ENCODE results near the gene LRMDA.

The LRMDA gene

DNA sequence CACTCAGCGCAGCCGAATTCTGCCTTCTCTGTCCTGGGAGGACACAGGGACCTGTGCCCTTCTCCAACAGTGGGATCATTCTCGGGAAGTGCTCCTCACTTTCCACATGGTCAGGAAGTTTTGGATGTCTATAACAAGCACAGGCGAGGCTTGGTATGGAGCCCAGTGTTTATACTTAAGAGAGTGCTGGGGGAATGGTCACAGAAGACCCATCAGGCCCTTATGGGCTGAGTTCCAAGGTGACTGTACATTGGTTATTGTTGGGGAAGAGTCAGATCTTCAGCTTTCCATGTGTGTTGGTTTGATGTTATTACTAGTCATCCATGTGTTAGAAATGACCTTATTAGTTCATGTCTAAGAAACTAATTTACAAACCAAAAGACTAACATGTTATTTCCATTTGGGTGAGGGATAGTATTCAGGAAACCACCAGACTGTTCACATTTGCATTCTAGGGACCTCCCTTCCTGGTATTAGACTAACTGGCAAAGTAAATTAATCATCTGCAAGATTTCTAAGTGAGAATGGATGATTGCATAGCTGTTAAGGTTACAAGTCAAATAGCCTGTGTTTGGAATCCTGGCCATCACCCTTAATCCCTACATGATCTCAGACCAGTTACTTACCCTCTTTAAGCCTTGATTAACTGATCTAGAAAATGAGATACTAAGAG, 834.2 kb downstream of the LRMDA start:
- DNase-seq (ENCODE audit: low read depth in 2 of 2), result no peak

DNA sequence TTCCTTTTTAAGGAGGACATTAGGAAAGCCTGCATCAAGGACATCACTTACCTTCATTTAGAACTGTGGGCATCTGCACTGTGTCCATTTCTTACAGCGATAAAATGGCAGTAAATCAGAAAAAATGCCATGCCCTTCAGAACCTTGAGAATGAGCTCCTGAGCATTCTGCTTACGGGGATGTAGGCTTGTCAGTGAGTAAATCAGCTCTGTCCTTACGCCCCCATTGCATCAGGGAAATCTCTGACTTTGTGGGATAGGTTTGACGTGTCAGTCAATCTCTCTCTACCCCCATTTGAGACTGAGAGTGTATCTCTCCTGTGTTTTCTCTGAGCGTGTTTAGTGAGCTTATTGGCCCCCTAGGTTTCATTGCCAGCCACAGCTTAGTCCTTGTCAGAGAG, 837.1 kb downstream of the LRMDA start:
- no peak for DNase-seq (ENCODE audit: low read depth in 2 of 2)

DNA sequence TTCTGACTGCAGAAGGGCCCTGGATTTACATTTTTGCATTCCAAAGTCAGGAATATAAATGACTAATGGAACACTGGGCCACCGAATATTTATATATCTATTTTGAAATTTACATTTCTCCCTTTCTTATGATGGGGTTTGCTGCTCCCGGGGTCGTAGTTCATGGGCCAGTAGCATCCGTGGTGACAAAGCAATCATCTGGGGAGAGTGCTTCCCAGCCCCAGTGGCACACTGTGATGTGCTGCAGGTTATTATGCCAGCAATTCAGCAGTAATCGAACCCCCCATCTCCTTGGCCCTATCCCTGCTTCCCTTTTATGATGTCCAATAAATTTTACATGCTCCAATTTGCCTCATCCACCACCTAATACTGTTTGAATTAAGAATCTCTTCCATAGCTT, 837.5 kb downstream of the LRMDA start:
- DNase-seq (ENCODE audit: low read depth in 2 of 2), result no peak

DNA sequence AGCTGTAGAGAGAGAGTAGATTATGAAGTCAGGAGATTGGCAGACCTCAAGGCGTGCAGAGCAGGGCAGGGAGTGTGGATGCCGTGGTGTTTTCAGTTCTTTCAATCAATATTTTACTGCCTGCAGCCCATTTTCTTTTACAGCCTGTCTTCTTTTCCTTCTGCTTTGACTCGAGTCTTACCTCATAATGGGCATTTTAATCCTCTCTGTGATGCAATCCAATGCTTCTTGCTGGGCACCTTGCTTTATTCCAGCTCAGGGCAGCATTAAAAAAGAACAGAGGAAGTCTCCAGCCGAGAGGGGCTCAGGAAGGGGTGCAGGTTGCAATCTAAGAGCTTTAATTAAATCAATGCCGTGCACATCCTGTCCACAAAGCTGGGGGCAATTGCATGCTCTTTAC, 839.0 kb downstream of the LRMDA start:
- DNase-seq (ENCODE audit: low read depth in 2 of 2), result no peak

DNA sequence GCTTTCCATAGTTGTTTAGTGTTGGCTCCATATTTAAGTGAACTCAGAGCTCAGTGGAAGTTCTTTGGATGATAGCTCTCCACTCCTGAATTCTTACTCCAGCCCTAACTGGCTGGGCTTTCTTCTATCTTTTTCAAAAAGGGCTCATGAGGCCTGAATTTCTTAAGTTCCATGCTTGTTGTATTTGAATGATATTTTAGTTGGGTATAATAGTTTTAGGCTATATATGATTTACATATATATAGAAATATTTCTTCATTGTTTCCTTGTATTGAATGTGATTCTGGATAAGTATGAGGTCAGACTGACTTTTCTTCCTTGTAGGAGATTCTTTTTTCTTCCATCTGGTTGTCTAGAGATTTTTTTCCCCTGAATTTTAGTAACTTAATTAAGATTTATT, 843.5 kb downstream of the LRMDA start:
- DNase-seq (ENCODE audit: low read depth in 2 of 2), result no peak

- DNase-seq (ENCODE audit: low read depth in 2 of 2), result no peak
Measured at GRCh38 chr10:76278811-76279460, 847.5 kb downstream of the LRMDA start.

GRCh38 chr10:76281659-76282058, 850.2 kb downstream of the LRMDA start:
- no peak for DNase-seq (ENCODE audit: low read depth in 2 of 2)

GRCh38 chr10:76282061-76283025, 850.9 kb downstream of the LRMDA start:
- no peak for DNase-seq (ENCODE audit: low read depth in 2 of 2)

- no peak for DNase-seq (ENCODE audit: low read depth in 2 of 2)
Measured at GRCh38 chr10:76284351-76284750, 852.9 kb downstream of the LRMDA start.

- no peak for DNase-seq (ENCODE audit: low read depth in 2 of 2)
Measured at GRCh38 chr10:76285012-76285411, 853.6 kb downstream of the LRMDA start.

DNA sequence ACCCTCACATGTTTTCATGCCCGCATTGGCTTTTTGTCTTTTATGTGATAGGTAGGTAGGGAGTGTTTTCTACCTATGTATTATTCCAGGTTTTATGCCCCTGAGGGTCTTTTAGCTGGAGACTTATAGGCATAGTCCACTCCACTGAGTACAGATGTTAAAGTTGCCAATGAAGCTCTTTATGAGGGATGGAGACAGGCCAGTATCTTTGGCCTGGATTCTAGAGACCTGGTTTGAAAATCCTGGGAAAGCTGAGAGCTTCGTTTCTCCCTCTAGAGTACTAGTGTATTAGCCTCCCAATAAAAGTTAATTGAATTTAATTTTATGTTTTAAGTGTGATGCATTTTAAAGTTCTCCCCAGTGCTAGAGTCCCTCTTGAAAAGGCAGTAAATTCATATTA, 854.1 kb downstream of the LRMDA start:
- DNase-seq (ENCODE audit: low read depth in 2 of 2), result no peak

- DNase-seq (ENCODE audit: low read depth in 2 of 2), result no peak
Measured at GRCh38 chr10:76286536-76286935, 855.1 kb downstream of the LRMDA start.

DNA sequence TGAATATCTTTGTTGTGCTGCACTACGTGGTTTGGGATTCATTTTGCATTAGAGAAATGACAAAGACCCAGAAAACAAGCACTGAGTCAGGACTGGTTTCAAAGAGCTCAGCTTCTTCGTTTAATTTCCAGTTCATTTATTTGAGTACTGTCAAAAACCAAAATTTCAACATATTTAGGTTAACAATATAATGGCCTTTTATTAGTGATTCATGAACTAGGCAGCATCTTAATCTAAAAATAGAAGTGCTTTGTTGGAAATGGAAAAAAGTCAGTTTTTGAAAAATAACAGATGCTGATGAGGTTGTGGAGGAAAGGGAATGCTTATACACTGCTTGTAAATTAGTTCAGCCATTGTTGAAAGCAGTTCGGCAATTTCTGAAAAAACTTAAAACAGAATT, 856.4 kb downstream of the LRMDA start:
- DNase-seq (ENCODE audit: low read depth in 2 of 2), result no peak

DNA sequence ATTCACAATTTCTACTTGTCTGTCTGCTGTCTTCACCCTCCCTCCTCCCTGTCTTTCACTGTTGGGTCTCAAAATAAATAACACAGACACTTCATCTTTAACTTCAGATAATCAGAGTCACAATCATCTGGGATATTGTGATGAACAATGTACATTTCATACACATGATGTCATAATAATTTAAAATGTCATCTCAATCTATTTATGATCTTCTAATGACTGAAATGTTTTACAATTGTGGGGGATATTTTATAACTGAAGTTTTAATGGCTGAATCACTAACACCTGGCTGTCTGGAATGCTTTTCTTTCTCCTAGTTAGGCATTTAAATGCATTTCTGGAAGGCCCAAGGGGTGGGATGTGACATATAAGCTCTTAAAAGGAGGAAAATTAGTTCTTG, 859.8 kb downstream of the LRMDA start:
- DNase-seq (ENCODE audit: low read depth in 2 of 2), result no peak

DNA sequence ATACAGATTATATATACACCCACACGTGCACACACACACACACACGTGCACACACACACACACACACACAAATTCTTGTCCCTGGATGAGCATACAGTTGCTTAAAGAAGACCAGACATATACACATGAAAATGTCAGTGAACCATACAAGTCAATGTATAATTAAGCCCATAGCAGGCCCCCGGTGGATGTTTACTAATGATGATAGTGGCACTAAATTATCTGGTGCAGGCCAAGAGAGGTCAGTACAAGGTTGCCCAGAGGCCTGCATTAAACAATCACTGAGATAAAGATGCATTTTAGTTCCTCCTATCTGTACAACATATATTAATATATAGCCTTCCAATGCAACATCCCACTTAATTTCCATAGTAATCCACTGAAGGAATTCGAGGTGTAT, 860.5 kb downstream of the LRMDA start:
- DNase-seq (ENCODE audit: low read depth in 2 of 2), result no peak

DNA sequence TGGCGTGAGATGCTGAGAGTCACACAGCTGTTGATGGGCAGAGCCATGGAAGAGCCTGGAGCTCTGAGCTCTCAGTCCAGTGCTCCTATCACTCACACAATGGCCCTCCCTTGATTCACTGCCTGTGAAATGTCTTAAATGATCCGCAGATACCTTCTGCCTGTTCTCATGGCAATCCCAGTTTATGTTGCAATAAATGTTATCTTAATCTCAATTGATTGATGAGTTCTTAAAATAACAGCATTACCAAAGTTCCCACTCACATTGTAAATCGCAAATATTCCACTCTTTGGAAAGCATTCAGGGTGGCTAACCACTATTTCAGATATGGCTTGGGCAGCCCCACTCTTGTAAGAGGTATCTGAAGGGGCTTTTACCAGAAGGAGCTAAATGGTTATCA, 865.5 kb downstream of the LRMDA start:
- DNase-seq (ENCODE audit: low read depth in 2 of 2), result no peak

- no peak for DNase-seq (ENCODE audit: low read depth in 2 of 2)
Measured at GRCh38 chr10:76297358-76297757, 865.9 kb downstream of the LRMDA start.

- DNase-seq (ENCODE audit: low read depth in 2 of 2), result no peak
Measured at GRCh38 chr10:76297780-76298281, 866.4 kb downstream of the LRMDA start.

GRCh38 chr10:76298329-76298728, 866.9 kb downstream of the LRMDA start:
- DNase-seq (ENCODE audit: low read depth in 2 of 2), result no peak

GRCh38 chr10:76299501-76299900, 868.1 kb downstream of the LRMDA start:
- no peak for DNase-seq (ENCODE audit: low read depth in 2 of 2)

DNA sequence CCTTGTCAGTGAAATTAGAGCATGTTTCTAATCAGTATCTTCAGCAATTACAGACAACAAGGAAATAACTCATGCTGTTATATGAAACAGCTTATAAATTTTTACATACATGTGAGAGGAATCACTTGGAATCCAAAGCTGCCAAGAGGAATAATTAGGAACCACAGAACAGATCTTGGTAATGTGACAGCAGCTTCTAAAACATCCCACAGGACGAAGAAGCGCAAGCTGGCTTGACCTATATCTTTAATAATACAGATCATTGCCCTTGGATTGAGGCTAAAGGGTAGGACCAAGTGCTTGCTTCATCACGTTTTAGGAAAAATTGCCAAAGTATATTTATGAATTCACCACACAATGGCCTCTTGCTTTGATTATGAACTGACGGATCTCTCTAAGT, 869.8 kb downstream of the LRMDA start:
- no peak for DNase-seq (ENCODE audit: low read depth in 2 of 2)

GRCh38 chr10:76301950-76302349, 870.5 kb downstream of the LRMDA start:
- DNase-seq (ENCODE audit: low read depth in 2 of 2), result no peak
